ENCODE results near the gene AGAP9. TPM values are rescaled to one million over a fixed set of nuclear protein-coding genes. Genes with fewer than 3 reads are reported as not detected.
"Not testable (repeated sequence)": the region's sequence is repeated elsewhere in the genome, so short reads cannot be mapped to it uniquely, and the experiment has no call there.

The AGAP9 gene
- total and polyA plus RNA-seq, 2 of the 13 experiments (the other 11 are each of a cell fraction or from before 2014, with no cell fraction given), result 5.1 to 12.0 TPM

DNA sequence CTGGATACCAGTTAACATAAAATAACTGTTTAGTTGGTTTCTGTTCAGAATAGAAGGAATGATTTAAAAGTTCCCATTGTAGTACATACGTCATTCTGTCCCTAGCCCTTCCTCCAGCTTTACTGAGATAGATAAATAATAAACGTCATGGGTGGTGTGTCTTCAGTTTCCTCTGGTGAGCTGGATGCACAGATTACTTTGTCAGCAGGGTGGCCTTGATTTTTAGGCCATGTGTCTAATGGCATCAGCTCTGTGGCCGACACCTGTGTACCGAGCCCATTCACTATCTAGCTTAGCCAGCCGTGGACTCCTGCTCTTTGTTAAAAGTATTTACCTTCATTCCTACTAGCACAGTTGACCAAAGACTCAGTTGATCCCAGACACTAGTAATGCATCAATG, 34.7 kb upstream of the AGAP9 start (continued):
- TF ChIP-seq, protein P1, sequence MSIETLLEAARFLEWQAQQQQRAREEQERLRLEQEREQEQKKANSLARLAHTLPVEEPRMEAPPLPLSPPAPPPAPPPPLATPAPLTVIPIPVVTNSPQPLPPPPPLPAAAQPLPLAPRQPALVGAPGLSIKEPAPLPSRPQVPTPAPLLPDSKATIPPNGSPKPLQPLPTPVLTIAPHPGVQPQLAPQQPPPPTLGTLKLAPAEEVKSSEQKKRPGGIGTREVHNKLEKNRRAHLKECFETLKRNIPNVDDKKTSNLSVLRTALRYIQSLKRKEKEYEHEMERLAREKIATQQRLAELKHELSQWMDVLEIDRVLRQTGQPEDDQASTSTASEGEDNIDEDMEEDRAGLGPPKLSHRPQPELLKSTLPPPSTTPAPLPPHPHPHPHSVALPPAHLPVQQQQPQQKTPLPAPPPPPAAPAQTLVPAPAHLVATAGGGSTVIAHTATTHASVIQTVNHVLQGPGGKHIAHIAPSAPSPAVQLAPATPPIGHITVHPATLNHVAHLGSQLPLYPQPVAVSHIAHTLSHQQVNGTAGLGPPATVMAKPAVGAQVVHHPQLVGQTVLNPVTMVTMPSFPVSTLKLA (IDR thresholded peaks at IDR 0.05), result 0 out of 2 replicates have a peak, but pooled peaks have one; percentile 10
- TF ChIP-seq SAP130 (CRISPR knock-in tag; IDR thresholded peaks at IDR 0.05; ENCODE audit: low read depth), result peak; percentile 68
- peak; percentile 38; the same call in 1 of the 2 replicates for TF ChIP-seq ZFX (CRISPR knock-in tag; IDR thresholded peaks at IDR 0.05; ENCODE audit: low read depth)
- peak; percentile 73 for TF ChIP-seq GFI1 (CRISPR knock-in tag; IDR thresholded peaks at IDR 0.05; ENCODE audit: borderline replicate concordance)
- TF ChIP-seq, protein P2, sequence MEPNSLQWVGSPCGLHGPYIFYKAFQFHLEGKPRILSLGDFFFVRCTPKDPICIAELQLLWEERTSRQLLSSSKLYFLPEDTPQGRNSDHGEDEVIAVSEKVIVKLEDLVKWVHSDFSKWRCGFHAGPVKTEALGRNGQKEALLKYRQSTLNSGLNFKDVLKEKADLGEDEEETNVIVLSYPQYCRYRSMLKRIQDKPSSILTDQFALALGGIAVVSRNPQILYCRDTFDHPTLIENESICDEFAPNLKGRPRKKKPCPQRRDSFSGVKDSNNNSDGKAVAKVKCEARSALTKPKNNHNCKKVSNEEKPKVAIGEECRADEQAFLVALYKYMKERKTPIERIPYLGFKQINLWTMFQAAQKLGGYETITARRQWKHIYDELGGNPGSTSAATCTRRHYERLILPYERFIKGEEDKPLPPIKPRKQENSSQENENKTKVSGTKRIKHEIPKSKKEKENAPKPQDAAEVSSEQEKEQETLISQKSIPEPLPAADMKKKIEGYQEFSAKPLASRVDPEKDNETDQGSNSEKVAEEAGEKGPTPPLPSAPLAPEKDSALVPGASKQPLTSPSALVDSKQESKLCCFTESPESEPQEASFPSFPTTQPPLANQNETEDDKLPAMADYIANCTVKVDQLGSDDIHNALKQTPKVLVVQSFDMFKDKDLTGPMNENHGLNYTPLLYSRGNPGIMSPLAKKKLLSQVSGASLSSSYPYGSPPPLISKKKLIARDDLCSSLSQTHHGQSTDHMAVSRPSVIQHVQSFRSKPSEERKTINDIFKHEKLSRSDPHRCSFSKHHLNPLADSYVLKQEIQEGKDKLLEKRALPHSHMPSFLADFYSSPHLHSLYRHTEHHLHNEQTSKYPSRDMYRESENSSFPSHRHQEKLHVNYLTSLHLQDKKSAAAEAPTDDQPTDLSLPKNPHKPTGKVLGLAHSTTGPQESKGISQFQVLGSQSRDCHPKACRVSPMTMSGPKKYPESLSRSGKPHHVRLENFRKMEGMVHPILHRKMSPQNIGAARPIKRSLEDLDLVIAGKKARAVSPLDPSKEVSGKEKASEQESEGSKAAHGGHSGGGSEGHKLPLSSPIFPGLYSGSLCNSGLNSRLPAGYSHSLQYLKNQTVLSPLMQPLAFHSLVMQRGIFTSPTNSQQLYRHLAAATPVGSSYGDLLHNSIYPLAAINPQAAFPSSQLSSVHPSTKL (CRISPR knock-in tag; IDR thresholded peaks at IDR 0.05), result peak; percentile 42; the same call in 1 of the 2 replicates
- peak; percentile 51 for TF ChIP-seq CREM (IDR thresholded peaks at IDR 0.05)
- TF ChIP-seq CREM (CRISPR knock-in tag; IDR thresholded peaks at IDR 0.05); FOXP1 (IDR thresholded peaks at IDR 0.05); SOX6 (IDR thresholded peaks at IDR 0.05); FOXA1 (IDR thresholded peaks at IDR 0.05): not testable (repeated sequence)
- TF ChIP-seq, protein P3, sequence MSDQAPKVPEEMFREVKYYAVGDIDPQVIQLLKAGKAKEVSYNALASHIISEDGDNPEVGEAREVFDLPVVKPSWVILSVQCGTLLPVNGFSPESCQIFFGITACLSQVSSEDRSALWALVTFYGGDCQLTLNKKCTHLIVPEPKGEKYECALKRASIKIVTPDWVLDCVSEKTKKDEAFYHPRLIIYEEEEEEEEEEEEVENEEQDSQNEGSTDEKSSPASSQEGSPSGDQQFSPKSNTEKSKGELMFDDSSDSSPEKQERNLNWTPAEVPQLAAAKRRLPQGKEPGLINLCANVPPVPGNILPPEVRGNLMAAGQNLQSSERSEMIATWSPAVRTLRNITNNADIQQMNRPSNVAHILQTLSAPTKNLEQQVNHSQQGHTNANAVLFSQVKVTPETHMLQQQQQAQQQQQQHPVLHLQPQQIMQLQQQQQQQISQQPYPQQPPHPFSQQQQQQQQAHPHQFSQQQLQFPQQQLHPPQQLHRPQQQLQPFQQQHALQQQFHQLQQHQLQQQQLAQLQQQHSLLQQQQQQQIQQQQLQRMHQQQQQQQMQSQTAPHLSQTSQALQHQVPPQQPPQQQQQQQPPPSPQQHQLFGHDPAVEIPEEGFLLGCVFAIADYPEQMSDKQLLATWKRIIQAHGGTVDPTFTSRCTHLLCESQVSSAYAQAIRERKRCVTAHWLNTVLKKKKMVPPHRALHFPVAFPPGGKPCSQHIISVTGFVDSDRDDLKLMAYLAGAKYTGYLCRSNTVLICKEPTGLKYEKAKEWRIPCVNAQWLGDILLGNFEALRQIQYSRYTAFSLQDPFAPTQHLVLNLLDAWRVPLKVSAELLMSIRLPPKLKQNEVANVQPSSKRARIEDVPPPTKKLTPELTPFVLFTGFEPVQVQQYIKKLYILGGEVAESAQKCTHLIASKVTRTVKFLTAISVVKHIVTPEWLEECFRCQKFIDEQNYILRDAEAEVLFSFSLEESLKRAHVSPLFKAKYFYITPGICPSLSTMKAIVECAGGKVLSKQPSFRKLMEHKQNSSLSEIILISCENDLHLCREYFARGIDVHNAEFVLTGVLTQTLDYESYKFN (CRISPR knock-in tag; conservative IDR thresholded peaks at IDR 0.05), result peak; percentile 48; the same call in 1 of the 2 replicates
- 0 out of 2 replicates have a peak, but pooled peaks have one; percentile 6 for TF ChIP-seq FOXP1 (CRISPR knock-in tag; IDR thresholded peaks at IDR 0.05)
- TF ChIP-seq CREB1 (IDR thresholded peaks at IDR 0.05), result peak; percentile 86
- peak; percentile 67 for TF ChIP-seq CREB1 (CRISPR knock-in tag; IDR thresholded peaks at IDR 0.05)
- TF ChIP-seq ZNF792 (CRISPR knock-in tag; IDR thresholded peaks at IDR 0.05), result peak; percentile 99
- TF ChIP-seq HOXA3 (CRISPR knock-in tag; IDR thresholded peaks at IDR 0.05), result peak; percentile 47; the same call in 1 of the 2 replicates
- peak; percentile 51 for TF ChIP-seq SOX5 (CRISPR knock-in tag; IDR thresholded peaks at IDR 0.05; ENCODE audit: borderline replicate concordance)
- TF ChIP-seq SOX6 (CRISPR knock-in tag; IDR thresholded peaks at IDR 0.05), result peak; percentile 48; the same call in 1 of the 2 replicates
- peak; percentile 65; the same call in 1 of the 2 replicates for TF ChIP-seq ZBTB21 (CRISPR knock-in tag; IDR thresholded peaks at IDR 0.05)
- TF ChIP-seq, protein P4, sequence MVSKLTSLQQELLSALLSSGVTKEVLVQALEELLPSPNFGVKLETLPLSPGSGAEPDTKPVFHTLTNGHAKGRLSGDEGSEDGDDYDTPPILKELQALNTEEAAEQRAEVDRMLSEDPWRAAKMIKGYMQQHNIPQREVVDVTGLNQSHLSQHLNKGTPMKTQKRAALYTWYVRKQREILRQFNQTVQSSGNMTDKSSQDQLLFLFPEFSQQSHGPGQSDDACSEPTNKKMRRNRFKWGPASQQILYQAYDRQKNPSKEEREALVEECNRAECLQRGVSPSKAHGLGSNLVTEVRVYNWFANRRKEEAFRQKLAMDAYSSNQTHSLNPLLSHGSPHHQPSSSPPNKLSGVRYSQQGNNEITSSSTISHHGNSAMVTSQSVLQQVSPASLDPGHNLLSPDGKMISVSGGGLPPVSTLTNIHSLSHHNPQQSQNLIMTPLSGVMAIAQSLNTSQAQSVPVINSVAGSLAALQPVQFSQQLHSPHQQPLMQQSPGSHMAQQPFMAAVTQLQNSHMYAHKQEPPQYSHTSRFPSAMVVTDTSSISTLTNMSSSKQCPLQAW (CRISPR knock-in tag; IDR thresholded peaks at IDR 0.05), result 0 out of 2 replicates have a peak, but pooled peaks have one; percentile 29
- TF ChIP-seq FOXA1 (CRISPR knock-in tag; IDR thresholded peaks at IDR 0.05), result 0 out of 2 replicates have a peak, but pooled peaks have one; percentile 7

Measured in HepG2 (cell line).